ENCODE data around the gene POLE.

GRCh38 chr12:132606466-132606865 lies 80.7 kb downstream of the POLE start:
- TF ChIP-seq FOXM1 (IDR thresholded peaks at IDR 0.05; ENCODE audit: low read depth) (no peak), NRF1 (IDR thresholded peaks at IDR 0.05; ENCODE audit: low read depth, low read length) (no peak), IRF3 (IDR thresholded peaks at IDR 0.05; ENCODE audit: low read depth, low read length) (no peak), RCOR1 (IDR thresholded peaks at IDR 0.05; ENCODE audit: low read length) (no peak), EP300 (IDR thresholded peaks at IDR 0.05; ENCODE audit: borderline replicate concordance in 1 of 2, low read depth in 1 of 2, low read length in 1 of 2) (no peak), ELF1 (IDR thresholded peaks at IDR 0.05) (no peak), CTCF (IDR thresholded peaks at IDR 0.05) (no peak), POLR2AphosphoS5 (IDR thresholded peaks at IDR 0.05; ENCODE audit: low read depth, low read length) (no peak), SIN3A (IDR thresholded peaks at IDR 0.05; ENCODE audit: borderline replicate concordance, low read depth, low read length) (no peak), USF2 (IDR thresholded peaks at IDR 0.05; ENCODE audit: borderline replicate concordance, low read depth, low read length) (no peak), USF1 (IDR thresholded peaks at IDR 0.05; ENCODE audit: borderline replicate concordance, low read depth) (no peak)

All from SK-N-SH (cell line).